ENCODE results near the gene MRPL36.
A peak's percentile ranks its signal among the peaks of the same experiment; 100 is the strongest.
"Not testable (repeated sequence)": the region's sequence is repeated elsewhere in the genome, so short reads cannot be mapped to it uniquely, and the experiment has no call there.

Gene MRPL36

DNA sequence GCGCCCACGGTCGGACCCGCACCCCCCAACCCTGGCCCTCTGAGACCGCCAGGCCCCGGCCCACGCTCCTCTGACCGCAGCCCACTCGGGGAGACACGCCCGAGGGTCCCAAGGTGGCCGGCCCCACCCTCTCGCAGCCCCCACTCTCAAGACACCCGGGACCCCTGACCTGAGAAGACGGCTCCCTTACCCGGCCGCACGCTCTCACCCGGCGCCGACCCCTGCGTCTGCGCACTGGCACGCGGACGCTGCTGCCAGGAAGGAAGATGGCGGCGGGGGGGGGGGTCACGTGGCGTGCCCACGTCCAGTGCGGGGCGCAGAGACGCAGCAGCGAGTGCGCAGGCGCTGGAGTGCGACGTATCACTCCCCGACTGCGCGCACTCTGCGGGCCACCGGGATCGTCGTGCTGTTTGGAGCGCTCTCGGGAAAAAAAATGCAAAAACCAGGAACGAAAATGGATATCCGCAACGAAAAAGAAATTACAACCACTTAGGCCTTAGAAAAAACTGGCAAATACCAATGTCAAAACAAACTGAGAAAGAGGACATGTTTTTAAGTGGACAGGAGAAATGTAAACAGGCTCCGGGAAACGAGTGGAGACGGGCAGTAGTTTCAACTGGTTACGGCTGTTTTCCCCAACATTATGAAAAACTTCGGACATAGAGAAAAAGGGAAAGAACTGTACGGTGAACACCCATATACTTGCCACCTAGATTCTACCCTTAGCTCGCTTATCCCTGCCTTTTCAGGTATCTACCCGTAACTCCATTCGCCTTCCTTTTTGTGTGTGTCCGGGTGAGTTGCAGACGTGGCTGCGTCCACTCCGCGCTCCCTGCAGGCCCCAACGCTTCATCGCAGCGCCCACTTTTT, at the start of gene MRPL36:
Gene MRPL36, minus strand, starts transcription at position 236 of the 870 bp plus-strand sequence. CDS start 902 bp downstream, outside the sequence.
- peak; percentile 84 for DNase-seq (ENCODE audit: low spot score)

DNA sequence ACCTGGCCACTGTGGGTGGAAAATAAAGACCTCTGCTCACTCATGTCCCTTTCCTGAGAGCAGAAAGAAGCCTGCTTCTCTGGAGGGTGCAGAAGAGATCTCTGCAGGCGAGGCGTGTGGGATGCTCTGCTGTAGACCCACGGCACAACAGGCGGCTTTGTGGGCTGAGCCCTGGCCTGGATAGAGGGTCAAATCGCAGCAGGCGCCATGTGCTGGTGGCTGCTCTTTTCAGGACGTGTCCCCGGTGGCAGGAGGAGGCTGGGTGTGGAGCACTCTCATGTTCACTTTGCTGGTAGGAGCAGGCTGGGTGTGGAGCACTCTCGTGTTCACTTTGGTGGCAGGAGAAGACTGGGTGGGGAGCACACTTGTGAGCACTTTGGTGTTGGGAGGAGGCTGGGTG, 48.0 kb upstream of the MRPL36 start:
- DNase-seq (ENCODE audit: low spot score), result no peak

DNA sequence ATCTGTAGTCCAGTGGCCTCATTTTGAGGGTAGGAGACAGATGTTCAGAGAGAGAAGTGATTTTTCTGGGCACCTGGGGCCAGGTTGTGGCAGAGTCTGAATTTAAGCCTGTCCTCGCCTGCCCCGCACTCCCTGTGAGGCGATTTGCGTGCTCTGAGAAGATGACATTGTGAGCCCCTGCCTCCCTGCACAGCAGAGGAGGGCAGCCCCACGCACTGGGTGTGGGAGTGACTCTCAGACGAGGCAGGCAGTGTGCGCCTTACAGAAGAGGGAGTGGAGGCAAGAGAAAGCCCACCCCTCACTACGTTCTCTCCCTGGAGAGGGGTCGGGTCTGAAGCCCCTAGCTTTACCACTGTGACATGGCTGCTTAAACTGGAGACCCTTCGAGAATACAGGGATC, 47.4 kb upstream of the MRPL36 start:
- no peak for DNase-seq (ENCODE audit: low spot score)

DNA sequence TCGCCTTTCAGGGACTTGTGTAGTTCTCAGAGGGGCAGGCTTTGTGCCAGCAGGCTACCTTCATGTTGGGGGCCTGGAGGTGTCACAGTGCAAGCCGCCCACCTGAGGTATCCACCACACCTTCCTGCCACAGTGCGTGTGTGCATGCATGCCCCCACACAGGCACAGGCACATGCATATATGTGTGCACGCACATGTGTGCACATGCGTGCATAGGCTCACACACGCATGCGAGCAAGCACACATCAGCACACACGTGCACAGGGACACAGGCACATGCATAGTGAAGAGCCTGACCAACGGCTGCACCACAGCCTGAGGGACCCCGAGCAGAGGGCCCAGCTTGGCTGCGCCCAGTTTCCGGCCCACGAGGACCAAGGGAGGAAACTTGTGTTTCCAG, 46.9 kb upstream of the MRPL36 start:
- DNase-seq (ENCODE audit: low spot score), result no peak

DNA sequence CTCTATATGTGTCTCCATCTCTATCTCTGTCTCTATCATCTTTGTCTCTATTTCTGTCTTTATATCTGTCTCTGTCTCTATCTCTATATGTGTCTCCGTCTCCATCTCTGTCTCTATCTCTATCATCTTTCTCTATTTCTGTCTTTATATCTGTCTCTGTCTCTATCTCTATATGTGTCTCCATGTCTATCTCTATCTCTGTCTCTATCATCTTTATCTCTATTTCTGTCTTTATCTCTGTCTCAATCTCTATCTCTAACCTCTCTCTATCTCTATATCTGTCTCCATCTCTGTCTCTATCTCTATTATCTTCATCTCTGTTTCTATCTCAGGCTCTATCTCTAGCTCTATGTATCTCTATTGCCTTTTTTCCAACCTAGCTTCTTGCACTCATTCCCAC, 46.1 kb upstream of the MRPL36 start:
- no peak for DNase-seq (ENCODE audit: low spot score)

DNA sequence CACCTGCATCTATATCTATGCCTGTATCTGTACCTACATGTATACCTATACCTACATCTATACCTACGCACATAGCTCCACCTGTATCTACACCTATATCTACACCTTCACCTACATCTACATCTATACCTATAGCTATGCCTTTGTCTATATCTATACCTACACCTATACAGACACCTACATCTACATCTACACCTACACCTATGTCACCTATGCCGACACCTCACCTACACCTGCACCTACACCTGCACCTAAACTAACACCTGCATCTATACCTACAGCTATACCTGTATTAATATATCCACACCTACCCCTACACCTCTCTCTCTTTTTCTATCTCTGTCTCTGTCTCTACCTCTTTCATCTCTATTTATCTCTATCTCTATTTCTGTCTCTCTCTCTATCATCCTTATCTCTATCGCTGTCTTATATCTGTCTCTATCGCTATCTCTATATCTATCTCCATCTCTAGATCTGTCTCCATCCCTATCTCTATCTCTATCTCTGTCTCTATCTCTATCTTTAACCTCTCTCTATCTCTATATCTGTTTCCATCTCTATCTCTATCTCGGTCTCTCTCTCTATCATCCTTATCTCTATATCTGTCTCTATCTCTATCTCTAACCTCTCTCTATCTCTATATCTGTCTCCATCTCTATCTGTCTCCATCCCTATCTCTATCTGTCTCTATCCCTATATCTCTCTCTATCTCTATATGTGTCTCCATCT, 45.2 kb upstream of the MRPL36 start:
- no peak for DNase-seq (ENCODE audit: low spot score)

DNA sequence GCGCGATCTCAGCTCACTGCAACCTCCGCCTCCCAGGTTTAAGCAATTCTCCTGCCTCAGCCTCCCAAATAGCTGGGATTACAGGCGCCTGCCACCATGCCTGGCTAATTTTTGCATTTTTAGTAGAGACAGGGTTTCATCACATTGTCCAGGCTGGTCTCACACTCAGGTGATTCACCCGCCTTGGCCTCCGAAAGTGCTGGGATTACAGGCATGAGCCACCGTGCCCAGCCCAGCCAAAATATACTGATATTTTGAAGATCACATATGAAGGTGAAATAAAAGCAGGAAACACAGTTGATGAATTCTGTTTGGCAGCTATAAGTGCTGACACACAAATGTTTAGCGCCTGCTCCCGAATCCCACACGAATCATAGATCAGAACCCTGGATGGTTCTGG, 44.1 kb upstream of the MRPL36 start:
- not testable (repeated sequence) for DNase-seq (ENCODE audit: low spot score)

DNA sequence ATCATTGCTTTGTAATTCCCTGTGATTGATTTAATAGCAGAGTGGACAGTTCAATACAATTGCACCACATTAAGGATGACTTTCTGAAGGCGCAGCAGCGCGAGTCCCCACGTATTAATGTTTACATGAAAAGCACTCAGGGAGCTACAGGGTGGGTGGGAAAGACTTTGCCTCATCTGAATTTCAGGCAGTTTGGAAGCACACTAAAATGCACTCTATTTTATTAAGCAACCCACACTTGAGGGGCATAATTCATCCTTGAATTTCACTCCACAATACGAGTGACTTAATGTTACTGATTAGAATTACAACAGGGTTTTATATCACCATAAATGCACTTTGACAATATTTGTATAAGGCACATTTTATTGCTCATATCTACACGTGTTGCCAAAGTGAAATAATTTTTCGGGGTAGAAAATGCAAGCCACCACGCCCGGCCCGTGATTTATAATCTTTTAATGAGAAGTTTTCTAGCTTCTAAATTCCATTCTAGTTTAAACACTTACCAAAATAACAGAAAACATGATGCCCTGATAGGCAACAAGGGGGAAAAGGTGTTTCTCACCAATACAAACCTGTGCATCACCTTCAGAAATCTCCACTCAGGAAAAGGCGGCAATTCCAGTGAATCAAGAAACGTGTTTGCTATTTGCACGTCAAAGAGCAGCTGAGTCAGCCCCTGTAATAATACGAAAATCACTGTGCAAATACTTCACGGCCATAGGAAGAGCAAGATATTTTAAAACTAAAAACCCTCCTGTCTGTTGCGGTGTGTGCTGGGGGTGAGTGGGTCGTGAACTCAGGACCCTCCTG, 42.6 kb upstream of the MRPL36 start:
- no peak for DNase-seq (ENCODE audit: low spot score)

DNA sequence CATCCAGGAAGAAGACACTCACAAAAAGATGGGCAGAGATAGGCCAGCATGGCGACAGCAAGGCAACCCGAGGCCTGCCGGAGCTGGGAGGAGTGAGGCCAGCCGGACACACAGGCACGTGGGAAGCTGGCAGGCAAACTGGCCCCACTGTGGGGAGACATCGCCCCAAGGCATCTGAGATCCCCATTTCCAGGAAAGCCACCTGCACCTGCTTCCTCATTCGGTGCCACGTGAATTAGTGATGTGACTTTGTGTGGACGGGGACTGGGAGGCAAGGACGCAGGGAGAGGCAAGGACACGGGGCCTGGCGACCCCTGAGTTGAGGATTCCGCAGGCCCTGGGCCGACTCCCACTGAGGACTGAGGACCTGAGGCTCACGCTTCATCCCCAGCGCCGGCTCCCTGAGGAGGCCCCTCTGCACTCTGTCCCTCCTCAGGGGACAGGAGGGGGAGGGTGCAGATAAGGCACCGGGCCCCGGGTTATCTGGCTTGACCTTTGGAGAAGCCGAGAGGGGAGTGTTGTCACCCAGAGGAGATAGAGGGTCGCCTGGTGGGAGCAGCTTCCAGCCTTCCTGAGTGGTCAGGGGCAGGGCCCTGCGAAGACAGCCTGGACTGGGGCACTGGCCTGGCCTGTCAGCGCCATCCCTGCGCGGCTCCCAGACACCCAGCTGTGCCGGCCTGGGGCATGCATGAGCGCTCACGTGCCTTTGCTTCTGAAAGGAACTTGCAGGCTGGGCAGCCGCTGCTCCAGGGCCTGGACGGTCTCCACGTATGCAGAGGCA, 41.3 kb upstream of the MRPL36 start:
- no peak for DNase-seq (ENCODE audit: low spot score)

DNA sequence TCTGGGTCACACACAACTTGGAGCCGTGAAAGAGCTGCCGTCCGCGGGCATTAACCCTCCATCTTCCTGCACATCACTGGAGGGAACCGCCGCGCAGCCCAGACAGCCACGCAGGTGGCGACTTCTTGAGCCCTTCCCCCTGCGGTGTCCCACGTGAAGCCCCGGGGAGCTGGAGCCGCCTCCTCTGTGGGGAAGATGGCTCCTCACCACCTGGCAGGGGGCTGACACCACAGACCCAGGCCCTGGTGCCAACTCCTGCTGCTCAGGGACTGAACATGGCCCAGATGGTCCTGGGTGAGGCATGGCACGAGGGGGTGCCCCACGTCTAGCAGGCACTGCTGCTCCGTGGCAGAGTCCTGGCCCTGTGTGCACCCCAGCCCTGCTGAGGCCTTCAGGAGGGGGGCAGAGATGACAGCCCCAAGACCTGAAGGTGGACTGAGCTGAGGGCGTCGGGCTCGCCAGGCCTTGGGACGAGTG, 40.5 kb upstream of the MRPL36 start:
- no peak for DNase-seq (ENCODE audit: low spot score)

DNA sequence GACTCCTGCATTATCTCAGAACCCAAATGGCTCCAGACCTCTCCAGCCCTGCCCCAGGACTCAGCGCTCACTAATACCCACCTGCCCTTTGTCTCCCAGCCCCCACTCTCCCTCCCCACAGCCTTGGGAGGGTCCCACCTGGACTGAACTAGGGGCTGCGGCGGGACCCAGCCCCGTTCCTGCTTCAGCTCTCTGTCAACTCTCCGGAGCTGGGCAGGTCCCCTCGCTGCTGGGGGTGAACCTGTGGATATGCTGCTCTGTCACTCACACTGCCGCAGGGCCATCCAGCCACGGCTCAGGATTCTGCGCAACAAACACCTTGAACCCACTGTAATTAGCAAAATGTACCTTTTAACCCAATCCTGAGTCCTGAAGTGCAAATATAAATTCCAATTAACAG, 38.4 kb upstream of the MRPL36 start:
- no peak for DNase-seq (ENCODE audit: low spot score)

DNA sequence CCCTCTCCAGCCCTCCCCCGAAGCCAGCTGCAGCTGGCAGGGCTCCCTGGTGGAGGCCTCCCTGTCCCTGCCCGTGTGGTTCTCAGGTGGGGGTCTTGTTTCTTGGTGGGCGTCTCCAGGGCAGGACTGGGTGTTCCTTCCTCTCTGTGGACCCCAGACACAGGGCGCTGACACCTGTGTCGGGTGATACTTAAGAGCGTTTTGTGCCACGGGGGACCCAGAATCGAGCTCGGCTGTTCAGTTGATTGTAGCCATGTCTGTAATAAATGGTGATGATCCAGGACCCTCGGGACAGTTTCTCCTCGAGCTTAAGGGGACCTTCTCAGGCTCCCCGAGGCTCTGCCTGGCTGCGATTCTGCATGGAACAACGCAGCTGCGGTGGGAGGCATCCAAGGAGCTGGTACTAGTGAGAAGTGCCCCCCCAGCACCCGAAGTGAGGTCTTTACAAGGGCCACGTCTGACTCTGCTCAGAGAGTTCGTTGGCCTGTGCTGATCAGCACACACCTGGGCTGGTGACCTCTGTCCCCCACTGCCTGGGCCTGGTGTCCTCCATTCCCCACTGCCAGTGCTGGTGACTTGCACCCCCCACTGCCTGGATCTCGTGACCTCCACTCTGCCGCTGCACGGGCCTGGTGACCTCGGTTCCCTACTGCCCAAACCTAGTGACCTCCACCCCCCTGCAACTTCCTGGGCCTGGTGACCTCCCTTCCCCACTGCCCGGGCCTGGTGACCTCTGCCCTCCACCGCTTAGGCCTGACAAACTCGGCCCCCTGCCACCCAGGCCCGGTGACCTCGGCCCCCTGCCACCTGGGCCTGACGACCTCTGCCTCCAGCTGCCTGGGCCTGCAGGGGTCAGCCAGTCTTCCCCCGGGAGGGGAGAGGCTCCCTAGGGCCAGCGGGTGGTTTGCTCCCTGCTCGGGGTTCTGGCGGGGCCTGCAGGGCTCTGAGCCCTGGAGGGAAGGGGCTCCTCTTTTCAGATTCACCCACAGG, 37.5 kb upstream of the MRPL36 start:
- no peak for DNase-seq (ENCODE audit: low spot score)

DNA sequence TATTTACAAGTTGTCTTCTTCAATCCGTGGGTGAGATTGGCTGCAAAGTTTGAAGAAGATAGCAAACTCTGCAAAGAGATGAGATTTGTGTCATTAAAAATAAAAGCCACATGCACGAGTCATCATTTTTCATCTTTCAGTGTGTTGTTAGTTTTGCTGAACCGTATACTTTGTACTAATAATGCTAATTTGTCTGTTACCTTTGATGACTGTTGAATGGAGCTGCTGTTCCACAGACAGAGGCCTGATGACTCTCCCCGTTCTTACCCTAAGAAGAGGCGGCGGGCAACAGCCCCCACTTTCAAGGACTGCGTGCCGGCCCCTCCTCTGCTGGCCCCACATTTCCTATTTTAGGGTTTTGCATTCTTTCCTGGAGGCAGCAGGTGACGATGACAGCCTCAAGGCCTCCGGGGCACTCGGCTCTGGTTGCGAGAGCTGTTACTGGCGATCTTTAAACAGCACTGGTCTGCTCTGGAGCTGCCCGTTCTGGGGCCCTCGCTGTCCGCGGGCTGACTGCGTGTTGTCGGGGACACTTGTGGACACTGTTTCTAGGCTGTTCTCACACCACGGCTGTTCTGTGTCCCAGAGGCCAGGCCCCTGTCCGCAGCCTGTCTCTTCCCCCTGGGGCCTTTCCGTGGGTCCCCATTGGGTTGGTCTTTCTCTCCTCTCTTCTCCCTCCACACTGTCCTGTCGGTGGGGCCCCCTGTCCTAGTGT, 36.7 kb upstream of the MRPL36 start:
- DNase-seq (ENCODE audit: low spot score), result no peak

DNA sequence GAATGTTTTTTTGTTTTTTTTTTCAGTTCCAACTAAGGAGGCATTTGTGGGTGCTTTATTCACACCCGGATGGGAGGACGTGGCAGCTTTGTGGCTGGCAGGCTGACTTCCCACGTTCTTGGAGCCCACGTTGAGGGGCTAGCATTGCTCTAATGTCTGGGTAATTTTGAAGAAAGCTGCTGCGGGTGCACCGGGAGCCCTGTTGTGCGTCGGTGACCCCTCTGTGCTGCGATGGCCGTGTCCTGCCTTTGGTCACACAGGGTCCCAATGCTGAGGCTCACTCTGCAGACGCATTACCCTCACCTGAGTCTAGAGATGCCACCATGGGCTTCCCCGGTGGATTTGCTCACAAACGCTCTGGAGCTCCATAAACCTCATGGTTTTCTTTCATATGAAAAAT, 35.8 kb upstream of the MRPL36 start:
- DNase-seq (ENCODE audit: low spot score), result no peak

DNA sequence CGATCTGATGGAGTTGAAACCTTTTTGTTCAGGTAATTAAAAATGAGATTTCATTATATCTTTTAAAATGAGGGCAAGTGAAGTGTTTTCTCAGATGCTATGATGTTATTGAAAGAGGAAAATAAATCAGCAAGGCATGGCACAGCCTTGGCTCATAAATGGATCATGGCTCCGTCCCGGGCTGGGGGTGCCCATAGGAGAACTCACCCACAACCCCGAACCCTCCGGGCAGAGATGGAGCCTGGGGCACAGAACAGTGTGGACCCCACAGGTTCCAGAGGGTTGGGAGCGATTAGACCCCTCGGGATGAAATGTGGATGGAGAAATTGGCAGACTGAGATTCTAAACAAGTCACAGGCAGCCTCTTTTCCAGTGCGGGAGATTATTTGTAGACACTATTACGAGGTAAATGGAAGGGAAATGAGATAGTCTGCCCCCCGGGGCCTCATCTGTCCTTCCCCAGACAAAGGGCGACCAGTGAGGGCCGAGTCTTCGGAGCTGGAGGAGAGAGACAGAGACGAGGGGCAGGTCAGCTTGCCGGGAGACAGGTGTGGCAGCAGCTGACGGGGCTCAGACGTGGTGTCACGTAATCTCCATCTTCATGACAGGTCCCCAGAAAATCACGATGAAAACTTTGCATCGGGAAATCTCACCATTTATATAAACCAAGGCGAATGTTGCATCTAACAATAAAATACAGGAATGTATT, 35.2 kb upstream of the MRPL36 start:
- no peak for DNase-seq (ENCODE audit: low spot score)

DNA sequence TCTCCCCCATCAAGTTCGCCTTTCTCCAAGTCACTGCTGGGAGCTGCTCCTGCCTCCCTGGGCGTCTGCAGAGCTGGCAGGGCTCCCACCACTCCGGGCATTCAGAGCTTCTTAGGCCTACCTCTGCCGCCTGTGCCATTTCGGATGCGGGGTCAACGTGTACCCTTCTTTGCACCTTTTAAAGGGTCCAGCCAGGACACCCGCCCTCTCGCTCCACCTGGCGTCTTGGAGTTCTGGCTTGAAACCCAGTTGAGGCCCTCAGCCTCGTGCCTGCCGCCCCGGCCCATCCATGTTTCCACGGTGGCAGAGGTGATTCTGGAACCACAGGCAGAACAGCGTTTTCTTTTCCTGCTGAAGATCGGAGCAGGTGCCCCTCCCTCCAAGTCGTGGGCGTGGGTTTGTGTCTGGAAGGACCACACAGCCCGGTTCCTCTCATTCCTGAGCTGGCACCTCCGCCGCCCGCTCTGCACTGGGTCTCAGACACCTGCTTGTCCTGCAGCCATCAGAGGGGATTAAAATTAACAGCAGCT, 34.5 kb upstream of the MRPL36 start:
- no peak for DNase-seq (ENCODE audit: low spot score)

DNA sequence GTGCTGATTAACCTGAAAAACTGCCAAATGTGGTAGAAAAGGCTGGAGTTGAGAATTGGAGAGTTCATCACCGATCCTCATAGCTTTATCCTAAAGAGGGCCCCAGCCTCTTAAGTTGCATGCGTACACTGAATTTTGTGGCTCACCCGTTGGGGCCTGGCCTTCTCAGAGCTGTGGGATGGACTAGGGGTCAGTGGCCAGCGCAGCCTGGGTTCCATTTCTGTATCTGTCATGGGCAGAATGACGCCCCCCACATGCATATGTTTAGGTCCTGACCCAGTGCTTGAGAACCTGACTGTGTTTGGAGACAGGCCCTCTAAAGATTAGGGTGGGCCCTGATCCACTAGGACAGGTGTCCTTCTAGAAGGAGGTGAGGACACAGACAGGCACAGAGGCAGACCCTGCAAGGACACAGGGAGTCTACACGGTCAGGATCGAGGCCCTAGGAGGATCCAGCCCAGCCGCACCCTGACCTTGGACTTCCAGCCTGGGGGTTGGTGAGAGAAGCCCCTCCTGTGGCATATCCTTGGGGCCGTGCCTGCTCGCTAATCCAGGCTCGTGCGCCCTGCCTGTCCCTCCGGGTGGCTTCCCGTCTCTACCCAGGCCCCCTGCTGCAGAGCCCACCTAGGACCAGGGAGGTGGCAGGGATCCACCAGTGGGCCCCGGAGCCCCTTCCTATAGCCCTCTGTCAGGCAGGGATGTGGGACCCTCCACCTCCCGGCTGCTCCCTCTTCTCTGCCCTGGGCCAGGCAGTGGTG, 33.8 kb upstream of the MRPL36 start:
- no peak for DNase-seq (ENCODE audit: low spot score)
